Measurements from ENCODE around the gene RBM23. TPM values are rescaled to one million over a fixed set of nuclear protein-coding genes. Genes with fewer than 3 reads are reported as not detected.

RBM23 gene
- total and polyA plus RNA-seq, 9 of the 15 experiments (the other 6 are each of a cell fraction or from before 2014, with no cell fraction given): 46.0 to 102 (median 58.5) TPM

DNA sequence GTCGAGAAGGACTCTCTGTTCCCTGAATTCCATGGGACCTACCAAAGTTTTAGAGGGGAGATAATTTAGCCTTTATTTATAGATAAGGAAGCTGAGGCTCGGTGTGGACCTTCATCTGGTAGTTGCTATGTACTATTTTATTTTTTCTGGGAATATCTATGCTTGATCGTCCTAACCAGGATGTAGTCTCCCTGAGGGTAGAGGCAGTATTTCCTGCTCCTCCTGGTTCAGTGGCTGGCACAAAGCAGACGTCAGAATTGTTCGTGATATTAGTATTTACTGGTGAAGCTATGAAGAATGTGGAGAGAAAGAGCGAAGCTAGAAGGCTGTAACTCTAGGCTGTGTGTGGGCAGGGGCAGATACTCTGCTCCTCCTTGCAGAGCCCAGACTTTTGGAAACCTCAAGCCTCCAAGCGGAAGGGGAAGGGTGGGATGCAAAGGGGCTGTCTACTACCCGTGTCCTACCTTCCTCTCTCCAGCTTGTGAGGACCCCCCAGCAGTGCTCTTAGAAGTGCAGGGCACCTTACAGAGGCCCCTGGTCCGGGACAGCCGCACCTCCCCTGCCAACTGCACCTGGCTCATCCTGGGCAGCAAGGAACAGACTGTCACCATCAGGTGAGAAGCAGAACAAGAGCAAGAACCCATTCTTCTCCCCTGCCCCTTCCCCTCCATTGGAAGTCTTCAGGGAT is 46.0 kb downstream of the RBM23 start (continued):
- TF ChIP-seq MCM2 (IDR thresholded peaks at IDR 0.05; ENCODE audit: low read depth) (no peak), PHB (CRISPR knock-in tag; IDR thresholded peaks at IDR 0.05) (no peak), TAL1 (IDR thresholded peaks at IDR 0.05) (no peak), BACH1 (tag; IDR thresholded peaks at IDR 0.05) (no peak), NELFE (IDR thresholded peaks at IDR 0.05; ENCODE audit: insufficient read depth, insufficient read length) (no peak), TRIM24 (IDR thresholded peaks at IDR 0.05) (no peak), LCOR (CRISPR knock-in tag; IDR thresholded peaks at IDR 0.05) (peak; percentile 6; the same call in 1 of the 2 replicates), FOXP1 (CRISPR knock-in tag; IDR thresholded peaks at IDR 0.05) (no peak), ARNT (IDR thresholded peaks at IDR 0.05) (no peak), ZFP30 (CRISPR knock-in tag; IDR thresholded peaks at IDR 0.05; ENCODE audit: borderline replicate concordance) (no peak), ZNF766 (CRISPR knock-in tag; conservative IDR thresholded peaks at IDR 0.05) (no peak), ZNF699 (CRISPR knock-in tag; IDR thresholded peaks at IDR 0.05; ENCODE audit: insufficient replicate concordance) (no peak), ILK (tag; IDR thresholded peaks at IDR 0.05; ENCODE audit: borderline replicate concordance, low read depth) (no peak), BCOR (IDR thresholded peaks at IDR 0.05) (no peak), SIN3A (IDR thresholded peaks at IDR 0.05; ENCODE audit: borderline replicate concordance in 2 of 2, control insufficient read depth in 1 of 2, low read depth in 2 of 2, low read length in 2 of 2) (0 out of 4 replicates have a peak, but pooled peaks of 1 of the 2 experiments have one; percentile 15), ZNF133 (CRISPR knock-in tag; IDR thresholded peaks at IDR 0.05) (no peak), PHB2 (IDR thresholded peaks at IDR 0.05; ENCODE audit: low read depth) (no peak)
- TF ChIP-seq, protein P1, sequence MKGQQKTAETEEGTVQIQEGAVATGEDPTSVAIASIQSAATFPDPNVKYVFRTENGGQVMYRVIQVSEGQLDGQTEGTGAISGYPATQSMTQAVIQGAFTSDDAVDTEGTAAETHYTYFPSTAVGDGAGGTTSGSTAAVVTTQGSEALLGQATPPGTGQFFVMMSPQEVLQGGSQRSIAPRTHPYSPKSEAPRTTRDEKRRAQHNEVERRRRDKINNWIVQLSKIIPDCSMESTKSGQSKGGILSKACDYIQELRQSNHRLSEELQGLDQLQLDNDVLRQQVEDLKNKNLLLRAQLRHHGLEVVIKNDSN (CRISPR knock-in tag; IDR thresholded peaks at IDR 0.05): no peak
- TF ChIP-seq, protein P2, sequence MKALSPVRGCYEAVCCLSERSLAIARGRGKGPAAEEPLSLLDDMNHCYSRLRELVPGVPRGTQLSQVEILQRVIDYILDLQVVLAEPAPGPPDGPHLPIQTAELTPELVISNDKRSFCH (CRISPR knock-in tag; IDR thresholded peaks at IDR 0.05): no peak
- TF ChIP-seq, protein P2 (tag; IDR thresholded peaks at IDR 0.05): no peak
- TF ChIP-seq, protein P3, sequence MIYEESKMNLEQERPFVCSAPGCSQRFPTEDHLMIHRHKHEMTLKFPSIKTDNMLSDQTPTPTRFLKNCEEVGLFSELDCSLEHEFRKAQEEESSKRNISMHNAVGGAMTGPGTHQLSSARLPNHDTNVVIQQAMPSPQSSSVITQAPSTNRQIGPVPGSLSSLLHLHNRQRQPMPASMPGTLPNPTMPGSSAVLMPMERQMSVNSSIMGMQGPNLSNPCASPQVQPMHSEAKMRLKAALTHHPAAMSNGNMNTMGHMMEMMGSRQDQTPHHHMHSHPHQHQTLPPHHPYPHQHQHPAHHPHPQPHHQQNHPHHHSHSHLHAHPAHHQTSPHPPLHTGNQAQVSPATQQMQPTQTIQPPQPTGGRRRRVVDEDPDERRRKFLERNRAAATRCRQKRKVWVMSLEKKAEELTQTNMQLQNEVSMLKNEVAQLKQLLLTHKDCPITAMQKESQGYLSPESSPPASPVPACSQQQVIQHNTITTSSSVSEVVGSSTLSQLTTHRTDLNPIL (CRISPR knock-in tag; IDR thresholded peaks at IDR 0.05): no peak
- TF ChIP-seq, protein P4, sequence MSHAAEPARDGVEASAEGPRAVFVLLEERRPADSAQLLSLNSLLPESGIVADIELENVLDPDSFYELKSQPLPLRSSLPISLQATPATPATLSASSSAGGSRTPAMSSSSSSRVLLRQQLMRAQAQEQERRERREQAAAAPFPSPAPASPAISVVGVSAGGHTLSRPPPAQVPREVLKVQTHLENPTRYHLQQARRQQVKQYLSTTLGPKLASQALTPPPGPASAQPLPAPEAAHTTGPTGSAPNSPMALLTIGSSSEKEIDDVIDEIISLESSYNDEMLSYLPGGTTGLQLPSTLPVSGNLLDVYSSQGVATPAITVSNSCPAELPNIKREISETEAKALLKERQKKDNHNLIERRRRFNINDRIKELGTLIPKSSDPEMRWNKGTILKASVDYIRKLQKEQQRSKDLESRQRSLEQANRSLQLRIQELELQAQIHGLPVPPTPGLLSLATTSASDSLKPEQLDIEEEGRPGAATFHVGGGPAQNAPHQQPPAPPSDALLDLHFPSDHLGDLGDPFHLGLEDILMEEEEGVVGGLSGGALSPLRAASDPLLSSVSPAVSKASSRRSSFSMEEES (CRISPR knock-in tag; IDR thresholded peaks at IDR 0.05): no peak
- TF ChIP-seq, protein P5, sequence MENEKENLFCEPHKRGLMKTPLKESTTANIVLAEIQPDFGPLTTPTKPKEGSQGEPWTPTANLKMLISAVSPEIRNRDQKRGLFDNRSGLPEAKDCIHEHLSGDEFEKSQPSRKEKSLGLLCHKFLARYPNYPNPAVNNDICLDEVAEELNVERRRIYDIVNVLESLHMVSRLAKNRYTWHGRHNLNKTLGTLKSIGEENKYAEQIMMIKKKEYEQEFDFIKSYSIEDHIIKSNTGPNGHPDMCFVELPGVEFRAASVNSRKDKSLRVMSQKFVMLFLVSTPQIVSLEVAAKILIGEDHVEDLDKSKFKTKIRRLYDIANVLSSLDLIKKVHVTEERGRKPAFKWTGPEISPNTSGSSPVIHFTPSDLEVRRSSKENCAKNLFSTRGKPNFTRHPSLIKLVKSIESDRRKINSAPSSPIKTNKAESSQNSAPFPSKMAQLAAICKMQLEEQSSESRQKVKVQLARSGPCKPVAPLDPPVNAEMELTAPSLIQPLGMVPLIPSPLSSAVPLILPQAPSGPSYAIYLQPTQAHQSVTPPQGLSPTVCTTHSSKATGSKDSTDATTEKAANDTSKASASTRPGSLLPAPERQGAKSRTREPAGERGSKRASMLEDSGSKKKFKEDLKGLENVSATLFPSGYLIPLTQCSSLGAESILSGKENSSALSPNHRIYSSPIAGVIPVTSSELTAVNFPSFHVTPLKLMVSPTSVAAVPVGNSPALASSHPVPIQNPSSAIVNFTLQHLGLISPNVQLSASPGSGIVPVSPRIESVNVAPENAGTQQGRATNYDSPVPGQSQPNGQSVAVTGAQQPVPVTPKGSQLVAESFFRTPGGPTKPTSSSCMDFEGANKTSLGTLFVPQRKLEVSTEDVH (IDR thresholded peaks at IDR 0.05; ENCODE audit: low read depth, partially characterized antibody): peak; percentile 10

All from K562 (cell line).